Spleen (tissue), 7 donors: Measurements from ENCODE around the gene AP2M1.

ENCODE experiments used
- POLR2AphosphoS5 ChIP-seq, 3 donors: sonication (generic); formaldehyde crosslinking; IDR thresholded peaks; one replicate each; pipeline ENCODE4 v1.5.1; 2017; ENCODE audit warnings: antibody characterized with exemption in 3 of 3
- TF ChIP-seq, protein P1 (sequence below), 11 experiments: fragments of 200-600 bp in 7 of 11; fragments of 450-650 bp in 4 of 11; sonication (generic) in 4 of 11; IDR thresholded peaks in 8 of 11; conservative IDR thresholded peaks in 3 of 11; 1 replicate in 7 of 11; 2 replicates in 4 of 11; pipeline versions ENCODE4 v1.4.0 to v1.8.0; 2016 to 2021; ENCODE audit warnings: antibody characterized with exemption in 11 of 11, inconsistent platforms in 4 of 11, mild to moderate bottlenecking in 1 of 11
- donor health status: DM: no; HTN: no; CAD: no; lungs with moderate emphysema.
- donor health status: DM: no; HTN: no; CAD: no.
- donor health status: DM: no; HTN: no; CAD: no.

DNA sequence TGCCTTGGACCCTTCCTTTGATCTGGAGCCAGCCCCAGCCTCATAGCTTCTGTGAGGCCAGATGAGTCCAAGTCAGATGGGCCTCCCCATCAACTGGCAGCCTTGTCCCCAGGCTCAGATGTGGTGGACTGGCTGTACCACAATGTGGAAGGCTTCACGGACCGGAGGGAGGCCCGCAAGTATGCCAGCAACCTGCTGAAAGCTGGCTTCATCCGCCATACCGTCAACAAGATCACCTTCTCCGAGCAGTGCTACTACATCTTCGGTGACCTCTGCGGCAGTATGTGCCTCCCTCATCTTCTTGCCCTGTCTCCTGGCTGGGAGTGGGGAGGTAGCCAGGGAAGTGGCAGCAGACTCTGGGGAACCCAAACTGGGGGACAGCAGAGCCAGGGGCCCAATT lies 6.9 kb upstream of the AP2M1 start:
- TF ChIP-seq POLR2AphosphoS5 (IDR thresholded peaks at IDR 0.05) = no peak
- TF ChIP-seq, protein P1, sequence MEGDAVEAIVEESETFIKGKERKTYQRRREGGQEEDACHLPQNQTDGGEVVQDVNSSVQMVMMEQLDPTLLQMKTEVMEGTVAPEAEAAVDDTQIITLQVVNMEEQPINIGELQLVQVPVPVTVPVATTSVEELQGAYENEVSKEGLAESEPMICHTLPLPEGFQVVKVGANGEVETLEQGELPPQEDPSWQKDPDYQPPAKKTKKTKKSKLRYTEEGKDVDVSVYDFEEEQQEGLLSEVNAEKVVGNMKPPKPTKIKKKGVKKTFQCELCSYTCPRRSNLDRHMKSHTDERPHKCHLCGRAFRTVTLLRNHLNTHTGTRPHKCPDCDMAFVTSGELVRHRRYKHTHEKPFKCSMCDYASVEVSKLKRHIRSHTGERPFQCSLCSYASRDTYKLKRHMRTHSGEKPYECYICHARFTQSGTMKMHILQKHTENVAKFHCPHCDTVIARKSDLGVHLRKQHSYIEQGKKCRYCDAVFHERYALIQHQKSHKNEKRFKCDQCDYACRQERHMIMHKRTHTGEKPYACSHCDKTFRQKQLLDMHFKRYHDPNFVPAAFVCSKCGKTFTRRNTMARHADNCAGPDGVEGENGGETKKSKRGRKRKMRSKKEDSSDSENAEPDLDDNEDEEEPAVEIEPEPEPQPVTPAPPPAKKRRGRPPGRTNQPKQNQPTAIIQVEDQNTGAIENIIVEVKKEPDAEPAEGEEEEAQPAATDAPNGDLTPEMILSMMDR (IDR thresholded peaks at IDR 0.05 in 8 of 11, conservative IDR thresholded peaks at IDR 0.05 in 3 of 11) = no peak
